ENCODE measurements around the gene POTEJ.
"Not testable (repeated sequence)": the region's sequence is repeated elsewhere in the genome, so short reads cannot be mapped to it uniquely, and the experiment has no call there.

The POTEJ gene

DNA sequence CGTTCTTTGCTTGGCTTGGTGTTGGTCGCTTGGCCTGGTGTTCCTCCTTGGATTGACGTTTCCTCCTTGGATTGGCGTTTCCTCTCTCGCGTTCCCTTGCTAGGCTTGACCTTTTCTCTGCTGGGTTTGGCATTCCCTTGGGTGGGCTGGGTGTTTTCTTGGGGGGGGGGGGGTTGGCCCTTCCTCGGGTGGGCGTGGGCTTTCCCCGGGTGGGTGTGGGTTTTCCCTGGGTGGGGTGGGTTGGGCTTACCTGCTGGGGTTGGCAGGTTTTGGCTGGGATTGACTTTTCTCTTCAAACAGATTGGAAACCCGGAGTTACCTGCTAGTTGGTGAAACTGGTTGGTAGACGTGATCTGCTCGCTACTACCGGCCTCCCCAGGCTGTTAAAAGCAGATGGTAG is at the start of gene POTEJ:
Gene POTEJ, plus strand, starts transcription at position 301 of the 400 bp plus-strand sequence. Its CDS starts 93 bp downstream, at position 394.
- not testable (repeated sequence) for DNase-seq (ENCODE audit: low read depth)

DNA sequence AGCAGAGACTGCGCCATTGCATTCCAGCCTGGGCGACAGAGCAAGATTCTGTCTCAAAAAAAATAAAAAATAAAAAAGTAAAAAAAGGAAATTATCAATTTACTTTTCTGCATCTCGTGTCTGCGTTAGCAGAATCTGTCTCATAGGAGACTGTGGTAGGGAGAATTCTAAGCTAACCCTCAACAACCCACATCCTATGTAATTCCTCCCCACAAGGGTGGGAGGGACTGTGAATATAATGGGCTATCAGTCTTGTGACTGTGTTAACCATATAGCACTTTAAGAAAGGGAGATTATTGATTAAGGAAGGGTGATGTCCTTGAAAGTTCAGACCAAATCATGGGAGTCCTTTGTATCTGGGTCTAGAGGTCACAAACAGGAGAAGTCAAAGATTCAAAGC is 45.1 kb upstream of the POTEJ start:
- DNase-seq (ENCODE audit: low read depth): not testable (repeated sequence)

GRCh38 chr2:130571929-130572328 is 39.3 kb upstream of the POTEJ start:
- DNase-seq (ENCODE audit: low read depth): not testable (repeated sequence)

DNA sequence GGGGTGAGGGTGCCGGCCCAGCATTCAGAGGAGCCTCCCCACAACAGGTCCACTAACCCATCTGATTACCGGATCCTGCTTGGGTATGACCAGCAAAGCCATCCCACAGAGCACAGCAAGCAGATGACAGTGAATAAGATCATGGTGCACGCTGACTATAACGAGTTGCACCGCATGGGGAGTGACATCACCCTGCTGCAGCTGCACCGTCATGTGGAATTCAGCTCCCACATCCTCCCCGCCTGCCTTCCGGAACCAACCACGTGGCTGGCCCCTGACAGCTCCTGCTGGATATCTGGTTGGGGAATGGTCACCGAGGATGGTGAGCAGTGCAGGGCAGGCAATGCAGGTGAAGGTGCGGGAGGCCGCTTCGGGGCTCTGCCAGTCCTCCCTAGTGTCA is 37.0 kb upstream of the POTEJ start:
- DNase-seq (ENCODE audit: low read depth): not testable (repeated sequence)

DNA sequence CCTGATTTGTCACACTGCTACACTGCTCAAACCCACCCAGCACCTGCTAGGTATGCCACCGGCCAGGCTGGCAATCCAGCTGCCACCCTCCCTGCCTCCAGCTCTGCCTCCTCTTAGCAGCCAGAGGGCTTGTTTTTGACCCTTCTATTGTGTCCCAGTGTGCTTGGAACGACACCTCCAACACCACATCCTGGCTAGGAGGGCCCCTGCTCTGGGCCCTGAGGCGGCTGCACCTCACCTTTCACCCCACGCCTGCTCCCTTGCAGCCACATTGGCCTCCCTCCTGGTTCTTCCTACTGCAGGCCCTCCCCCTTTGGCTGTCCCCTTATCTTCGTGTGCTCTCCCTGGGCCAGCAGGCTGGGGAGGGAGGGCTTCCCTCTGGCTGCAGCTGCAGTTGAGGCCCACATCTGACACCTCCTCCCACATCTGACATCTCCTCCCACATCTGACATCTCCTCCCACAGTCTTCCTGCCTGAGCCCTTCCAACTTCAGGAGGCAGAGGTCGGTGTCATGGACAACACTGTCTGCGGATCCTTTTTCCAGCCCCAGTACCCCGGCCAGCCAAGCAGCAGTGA is 34.9 kb upstream of the POTEJ start:
- DNase-seq (ENCODE audit: low read depth): not testable (repeated sequence)

DNA sequence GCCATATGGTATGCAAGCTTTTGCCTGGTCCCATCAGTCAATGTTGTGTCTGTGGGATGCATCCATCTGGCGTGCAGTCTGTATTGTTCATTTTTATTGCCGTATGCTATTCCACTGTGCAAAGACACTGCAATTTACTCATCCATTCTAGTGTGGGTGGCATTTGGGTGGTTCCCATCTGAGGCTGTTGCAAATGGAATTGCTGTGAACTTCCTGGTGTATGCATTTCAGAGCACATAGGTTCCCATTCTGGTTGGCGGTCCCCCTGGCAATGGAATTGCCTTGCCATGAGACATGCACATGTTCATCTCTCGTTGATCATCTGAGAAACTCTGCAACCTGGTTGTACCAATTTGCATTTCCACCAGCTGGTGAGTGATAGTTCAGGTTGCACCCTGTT is 33.7 kb upstream of the POTEJ start:
- DNase-seq (ENCODE audit: low read depth): not testable (repeated sequence)

GRCh38 chr2:130579121-130579520 is 32.1 kb upstream of the POTEJ start:
- not testable (repeated sequence) for DNase-seq (ENCODE audit: low read depth)

DNA sequence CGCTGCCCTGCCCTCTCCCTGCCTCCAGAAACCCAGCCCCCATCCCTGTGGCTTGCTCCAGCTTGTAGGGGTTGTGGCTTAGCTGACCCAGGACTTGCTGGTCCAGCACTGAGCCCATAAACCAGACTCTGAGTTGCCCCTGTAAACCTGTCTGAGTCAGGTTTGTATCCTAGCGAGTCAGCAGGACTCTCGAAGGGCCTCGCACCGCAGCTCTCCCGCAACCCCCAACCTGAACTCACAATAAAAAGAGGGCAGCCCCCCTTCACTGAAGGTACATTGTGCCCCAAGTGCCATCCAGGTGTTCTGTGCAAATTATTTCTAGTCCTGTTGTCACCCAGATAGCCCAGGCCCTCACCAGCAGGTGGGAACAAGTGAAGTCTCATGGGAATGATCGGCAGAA is 29.7 kb upstream of the POTEJ start:
- not testable (repeated sequence) for DNase-seq (ENCODE audit: low read depth)

DNA sequence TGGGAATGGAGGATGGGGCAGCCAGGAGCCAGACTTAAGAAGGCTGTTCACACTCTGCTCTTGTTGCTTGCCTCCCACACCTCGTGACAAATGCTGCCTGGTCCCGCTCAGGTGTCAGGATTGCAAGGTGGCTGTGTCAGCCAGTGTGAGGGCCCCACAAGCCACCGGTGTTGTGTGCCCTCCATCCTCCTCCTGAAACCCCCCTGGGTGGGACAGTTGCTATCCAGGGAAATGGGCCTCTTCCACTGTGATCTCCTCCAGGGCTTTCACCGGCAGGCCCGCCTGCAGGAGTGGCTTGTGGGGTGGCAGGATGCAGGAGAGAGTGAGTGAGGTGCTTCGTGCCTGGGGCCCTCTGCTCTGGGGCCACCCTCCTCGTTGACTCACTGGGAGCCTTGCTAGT is 28.3 kb upstream of the POTEJ start:
- DNase-seq (ENCODE audit: low read depth): not testable (repeated sequence)

GRCh38 chr2:130583582-130583981 is 27.7 kb upstream of the POTEJ start:
- DNase-seq (ENCODE audit: low read depth): not testable (repeated sequence)

- not testable (repeated sequence) for DNase-seq (ENCODE audit: low read depth)
Measured at GRCh38 chr2:130584726-130585125, 26.5 kb upstream of the POTEJ start.

GRCh38 chr2:130588688-130589458 is 22.4 kb upstream of the POTEJ start:
- not testable (repeated sequence) for DNase-seq (ENCODE audit: low read depth)

GRCh38 chr2:130590170-130590841 is 20.9 kb upstream of the POTEJ start:
- DNase-seq (ENCODE audit: low read depth): not testable (repeated sequence)

GRCh38 chr2:130590842-130591359 is 20.3 kb upstream of the POTEJ start:
- not testable (repeated sequence) for DNase-seq (ENCODE audit: low read depth)

GRCh38 chr2:130592791-130593414 is 18.3 kb upstream of the POTEJ start:
- DNase-seq (ENCODE audit: low read depth): not testable (repeated sequence)

GRCh38 chr2:130594011-130594410 is 17.2 kb upstream of the POTEJ start:
- not testable (repeated sequence) for DNase-seq (ENCODE audit: low read depth)

- DNase-seq (ENCODE audit: low read depth): not testable (repeated sequence)
Measured at GRCh38 chr2:130596757-130597156, 14.5 kb upstream of the POTEJ start.

- not testable (repeated sequence) for DNase-seq (ENCODE audit: low read depth)
Measured at GRCh38 chr2:130597994-130598393, 13.2 kb upstream of the POTEJ start.

DNA sequence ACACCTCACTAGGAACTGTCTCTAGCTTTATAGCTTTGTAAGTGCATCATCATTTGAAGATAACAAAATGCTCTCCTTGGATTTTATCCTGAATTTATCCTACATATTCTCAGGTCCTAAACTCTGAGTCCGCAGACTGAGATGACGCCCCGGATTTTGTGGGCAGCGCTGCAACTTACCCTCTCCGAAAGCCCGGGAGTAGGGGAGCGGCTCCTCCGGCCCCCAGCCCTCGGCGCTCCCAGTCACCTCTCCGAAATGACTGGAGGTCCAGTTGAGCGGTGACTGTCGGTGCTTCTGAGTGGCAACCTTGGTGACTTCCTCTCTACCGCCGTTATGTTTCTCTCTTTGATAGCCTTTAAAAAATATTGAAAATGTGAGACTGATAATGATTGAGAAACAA is 12.8 kb upstream of the POTEJ start:
- not testable (repeated sequence) for DNase-seq (ENCODE audit: low read depth)

DNA sequence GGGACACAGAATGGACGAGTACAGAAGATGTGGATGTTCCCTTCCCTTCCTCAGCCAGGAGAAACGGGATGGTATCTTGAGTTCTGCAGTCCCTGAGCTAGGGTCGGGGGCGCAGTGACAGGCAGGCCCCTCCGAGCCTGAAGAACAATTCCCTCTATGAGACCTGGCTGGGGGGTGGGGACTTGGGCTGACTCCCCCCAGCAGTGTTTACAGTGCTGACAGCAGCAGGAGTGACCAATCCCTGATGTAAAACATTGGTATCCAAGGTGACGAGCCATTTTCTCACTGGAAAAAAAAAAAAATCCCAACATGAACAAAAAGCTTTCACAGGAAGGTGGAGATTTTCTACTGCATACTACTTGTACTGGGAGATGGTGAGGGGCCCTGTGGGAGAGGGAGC is 11.8 kb upstream of the POTEJ start, which contains the start of gene CFC1:
Gene CFC1, minus strand, starts transcription at position 183 of the 400 bp plus-strand sequence. CDS start 288 bp downstream, outside the sequence.
- not testable (repeated sequence) for DNase-seq (ENCODE audit: low read depth)

DNA sequence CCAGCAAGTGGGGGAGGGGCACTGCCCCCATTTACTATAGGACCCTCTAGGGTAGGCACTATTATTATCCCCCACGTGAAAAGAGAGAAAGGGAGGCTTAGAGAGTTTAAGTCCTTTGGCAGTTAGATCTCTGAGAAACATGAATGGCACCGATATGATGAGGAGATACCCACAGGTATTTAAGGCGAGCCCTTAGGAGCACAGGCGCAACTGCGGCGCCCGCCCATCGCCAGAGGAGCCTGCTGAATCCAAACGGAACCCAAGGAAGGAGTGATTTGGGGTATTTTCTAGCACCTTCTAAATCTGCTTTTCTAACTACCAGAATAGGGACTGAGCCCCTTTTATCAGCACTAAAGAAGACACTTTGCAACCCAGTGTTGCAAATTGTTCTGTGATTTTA is 11.3 kb upstream of the POTEJ start:
- DNase-seq (ENCODE audit: low read depth): not testable (repeated sequence)

Measured in activated T-cell treated with anti-CD3 and anti-CD28 coated beads for 24 hours (primary cell).